ENCODE results near the gene PDE1A.

The PDE1A gene

DNA sequence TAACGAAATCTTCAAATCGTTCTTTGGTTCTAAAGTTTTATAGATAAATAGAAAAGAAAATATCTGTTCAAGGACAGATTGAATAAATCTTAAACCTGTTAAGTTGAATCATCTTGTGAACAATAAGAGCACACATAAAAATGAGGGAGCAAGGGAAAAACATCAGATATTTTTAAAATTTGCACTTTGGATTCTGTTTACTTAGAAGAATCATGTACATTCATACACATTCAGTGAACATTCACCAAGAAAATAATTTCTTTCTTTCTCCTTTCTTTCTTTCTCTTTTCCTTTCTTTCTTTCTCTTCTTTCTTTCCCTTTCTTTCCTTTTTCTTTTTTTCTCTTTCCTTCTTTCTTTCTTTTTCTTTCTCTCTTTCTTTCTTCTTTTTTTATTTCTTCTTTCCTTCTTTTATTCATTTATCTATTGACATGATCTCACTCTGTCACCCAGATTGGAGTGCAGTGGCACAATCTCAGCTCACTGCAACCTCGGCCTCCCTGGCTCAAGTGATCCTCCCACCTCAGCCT is 164.9 kb downstream of the PDE1A start:
- no peak for DNase-seq

DNA sequence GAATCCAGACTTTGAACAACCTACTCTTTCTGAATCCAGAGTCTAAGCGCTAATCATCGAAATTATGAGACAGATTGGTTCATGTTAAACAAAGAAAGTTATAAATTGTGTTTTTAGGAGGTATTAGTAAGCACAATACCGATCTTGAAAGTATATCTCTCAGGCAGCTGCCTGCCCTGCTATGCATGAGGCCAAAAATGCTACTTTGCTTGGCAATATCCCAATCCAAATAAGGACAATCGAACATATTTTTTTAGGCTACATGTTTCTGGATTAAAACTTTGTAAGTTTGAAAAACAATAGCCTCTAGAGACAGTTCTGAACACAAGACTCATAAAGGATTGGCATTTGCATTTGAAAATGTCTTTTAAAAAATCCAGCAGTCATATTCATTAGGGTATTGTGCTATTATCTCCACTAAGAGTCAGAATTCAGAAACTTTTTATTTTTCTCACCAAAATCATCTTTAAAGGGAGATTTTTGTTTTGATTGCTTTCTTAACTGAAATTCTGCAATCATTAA is 167.1 kb downstream of the PDE1A start:
- DNase-seq, result no peak

DNA sequence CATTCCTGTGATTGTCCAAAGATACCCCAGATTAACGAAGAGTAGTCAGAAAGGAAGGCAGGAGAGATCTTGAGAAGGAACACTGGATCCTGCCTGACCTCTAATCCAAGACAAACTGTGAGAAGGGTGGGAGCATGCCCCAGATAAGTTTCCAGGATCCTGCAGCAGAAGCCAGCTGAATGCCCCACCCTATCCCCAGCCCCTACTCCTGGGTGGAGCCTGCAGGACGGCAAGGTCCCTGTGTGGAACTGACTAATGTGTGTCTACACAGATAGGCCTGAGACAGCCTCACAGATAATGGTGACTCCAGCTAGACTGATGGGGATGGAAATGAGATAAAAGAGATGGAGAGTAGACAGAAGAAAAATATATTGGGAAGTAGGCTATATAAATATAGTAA is 174.3 kb downstream of the PDE1A start:
- no peak for DNase-seq

DNA sequence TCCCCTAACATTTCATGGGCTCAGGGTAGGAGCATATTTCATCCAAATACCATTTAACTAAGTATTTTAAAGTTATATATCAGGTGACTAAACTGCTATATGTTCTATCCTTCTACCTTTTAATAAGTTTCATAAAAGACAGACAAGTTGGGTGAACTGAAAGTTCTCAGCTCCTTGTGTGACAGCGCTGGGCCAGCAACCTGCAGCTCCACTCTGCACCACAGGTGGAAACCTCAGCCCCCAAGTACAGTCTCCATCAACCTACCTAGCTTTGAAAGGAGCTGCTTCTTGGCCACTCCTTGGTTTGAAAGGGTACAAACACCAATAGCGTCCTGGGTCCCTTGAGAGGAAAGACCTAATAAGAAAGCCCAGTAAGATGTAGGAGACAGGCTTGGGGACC is 177.9 kb downstream of the PDE1A start:
- no peak for DNase-seq

DNA sequence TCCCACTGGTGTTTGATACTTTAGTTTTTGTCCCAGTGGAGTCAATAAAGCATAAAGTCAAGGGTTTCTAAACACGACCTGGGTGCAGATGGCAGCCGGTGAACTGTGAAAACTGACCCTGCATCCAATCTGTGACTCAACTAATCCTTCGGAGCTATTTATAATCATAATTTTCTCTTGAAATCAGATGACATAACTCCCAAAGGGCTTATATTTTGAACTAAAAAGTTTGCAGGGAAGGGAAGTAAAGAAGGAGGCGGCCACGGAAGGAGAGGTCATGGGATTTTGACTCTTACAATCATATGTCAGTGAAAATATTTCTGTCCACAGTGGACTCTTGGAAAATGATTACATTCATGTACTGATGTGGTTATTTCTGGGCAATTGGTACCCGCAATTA is 178.5 kb downstream of the PDE1A start:
- no peak for DNase-seq

DNA sequence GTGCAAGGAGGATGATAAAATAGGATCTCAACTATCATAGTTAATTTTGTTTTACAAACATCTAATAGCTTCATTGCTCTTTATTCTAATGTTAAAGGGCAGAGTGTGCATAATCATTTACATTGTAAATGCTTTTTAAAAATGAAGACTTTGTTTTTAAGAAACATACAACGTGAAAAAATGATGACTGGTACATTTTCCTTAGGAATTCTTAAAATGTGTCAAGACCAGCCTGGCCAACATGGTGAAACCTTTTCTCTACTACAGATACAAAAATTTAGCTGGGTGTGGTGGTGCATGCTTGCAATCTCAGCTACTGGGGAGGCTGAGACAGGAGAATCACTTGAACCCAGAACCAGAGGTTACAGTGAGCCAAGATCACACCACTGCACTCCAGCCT is 179.0 kb downstream of the PDE1A start:
- no peak for DNase-seq

DNA sequence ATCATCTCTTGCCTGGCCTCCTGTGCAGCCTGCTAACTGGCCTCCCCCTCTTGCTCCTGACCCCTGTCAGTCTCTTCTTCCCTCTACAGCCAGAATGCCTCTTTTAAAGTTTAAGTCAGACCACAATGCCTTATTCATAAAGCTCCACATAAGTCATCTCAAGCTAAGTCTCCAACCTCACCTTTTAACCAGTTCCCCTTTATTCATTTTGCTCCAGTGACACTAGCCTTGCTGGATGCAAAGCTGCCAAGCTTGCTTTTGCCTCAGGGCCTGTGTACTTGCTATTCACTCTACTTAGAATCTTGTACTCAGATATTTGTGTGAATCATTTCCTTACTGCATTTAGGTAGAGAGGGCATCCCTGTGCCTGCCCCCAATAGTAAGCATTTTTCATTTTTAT is 180.9 kb downstream of the PDE1A start:
- DNase-seq, result no peak

DNA sequence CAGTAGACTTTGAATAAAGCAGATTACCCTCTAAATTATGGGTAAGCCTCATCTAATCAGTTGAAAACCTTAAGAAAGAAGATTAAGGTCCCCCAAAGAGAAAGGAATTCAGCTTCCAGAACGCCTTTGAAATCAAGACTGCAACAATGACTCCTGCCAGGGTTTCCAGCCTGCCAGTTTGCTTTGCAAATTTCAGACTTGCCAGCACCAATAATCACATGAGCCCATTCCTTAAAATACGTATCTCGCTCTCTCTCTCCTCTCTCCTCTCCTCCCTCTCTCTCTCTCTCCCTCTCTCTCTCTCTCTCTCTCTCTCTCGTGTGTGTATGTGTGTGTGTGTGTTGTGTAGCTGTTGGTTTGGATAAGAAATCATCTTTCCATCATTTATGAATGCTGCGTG is 184.2 kb downstream of the PDE1A start:
- DNase-seq, result no peak

DNA sequence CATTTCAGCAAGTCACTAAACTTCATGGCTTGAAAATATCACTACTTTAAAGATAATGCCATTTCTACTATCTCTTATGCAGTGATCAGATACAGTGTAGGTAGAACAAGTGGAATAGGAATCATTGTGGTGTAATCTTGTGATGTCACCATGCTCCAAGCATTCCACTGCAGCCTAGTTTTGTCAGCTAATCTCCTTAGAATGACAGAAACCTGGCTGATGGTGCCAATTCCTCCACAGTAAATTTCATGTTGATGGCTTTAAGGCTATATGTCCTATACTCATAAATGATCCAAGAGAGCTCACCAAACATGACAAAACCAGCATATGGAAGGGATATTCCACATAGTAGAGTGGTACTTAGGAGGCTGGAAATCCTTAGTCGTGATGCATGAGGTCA is 184.9 kb downstream of the PDE1A start:
- DNase-seq, result no peak

DNA sequence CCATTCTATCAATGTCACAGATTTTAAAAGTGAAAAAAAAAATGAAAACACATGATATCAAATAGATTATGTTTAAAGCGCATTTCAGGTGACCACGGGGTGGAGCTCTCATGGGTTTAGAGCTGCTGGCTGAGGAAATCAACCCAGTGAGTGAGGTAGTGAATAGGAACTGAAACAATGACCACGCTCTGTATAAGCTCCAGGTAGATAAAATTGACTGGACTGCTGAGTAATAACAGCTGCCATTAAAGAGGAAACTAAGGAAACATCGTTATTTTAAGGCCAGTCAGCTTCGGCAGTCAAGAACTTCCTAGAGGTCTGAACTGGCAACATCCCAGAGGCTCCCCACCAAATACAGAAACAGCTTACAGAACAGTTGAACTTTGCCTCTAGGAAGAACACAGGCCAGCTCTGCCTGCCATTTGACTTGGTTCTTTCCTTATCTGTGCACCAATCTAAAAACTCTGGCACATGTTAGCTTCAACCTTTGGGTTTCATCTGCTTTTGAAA is 185.9 kb downstream of the PDE1A start:
- DNase-seq, result no peak

DNA sequence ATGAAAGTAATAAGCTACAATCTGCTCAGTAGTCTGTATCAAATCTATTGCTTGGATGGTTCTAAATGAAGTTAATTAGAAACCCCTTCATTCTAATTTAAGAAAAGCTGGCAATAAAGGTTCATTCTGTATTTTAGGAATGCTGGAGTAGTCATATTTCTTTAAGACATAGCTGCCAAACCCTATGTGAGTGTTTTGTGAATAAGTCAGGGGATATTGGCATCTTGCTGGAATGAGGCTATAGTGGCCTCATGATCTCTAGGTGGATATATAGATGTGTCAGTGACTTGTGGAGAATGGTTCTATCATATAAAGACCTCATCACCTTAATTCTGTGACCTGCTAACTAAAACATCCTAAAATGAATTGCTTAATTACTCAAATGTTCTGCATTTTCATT is 196.3 kb downstream of the PDE1A start:
- DNase-seq, result no peak

DNA sequence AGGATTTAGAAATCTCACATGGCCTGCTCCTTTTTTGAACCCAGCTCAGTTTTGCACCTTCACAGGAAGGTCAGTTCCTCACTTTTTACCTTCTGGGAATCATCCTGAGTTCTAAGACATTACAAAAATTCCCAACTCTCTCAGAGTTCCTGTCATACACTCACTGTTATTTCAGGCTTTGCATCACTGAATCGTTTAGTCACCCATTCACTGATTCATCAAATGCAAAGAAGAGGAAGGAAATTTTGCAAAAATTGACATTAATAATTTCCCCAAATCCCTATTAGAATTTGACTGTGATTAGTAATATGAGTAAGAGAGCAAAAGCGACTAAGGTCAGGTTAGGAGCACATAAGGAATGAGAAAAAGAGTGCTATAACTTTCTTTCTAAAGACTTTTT is 197.5 kb downstream of the PDE1A start:
- DNase-seq, result no peak

DNA sequence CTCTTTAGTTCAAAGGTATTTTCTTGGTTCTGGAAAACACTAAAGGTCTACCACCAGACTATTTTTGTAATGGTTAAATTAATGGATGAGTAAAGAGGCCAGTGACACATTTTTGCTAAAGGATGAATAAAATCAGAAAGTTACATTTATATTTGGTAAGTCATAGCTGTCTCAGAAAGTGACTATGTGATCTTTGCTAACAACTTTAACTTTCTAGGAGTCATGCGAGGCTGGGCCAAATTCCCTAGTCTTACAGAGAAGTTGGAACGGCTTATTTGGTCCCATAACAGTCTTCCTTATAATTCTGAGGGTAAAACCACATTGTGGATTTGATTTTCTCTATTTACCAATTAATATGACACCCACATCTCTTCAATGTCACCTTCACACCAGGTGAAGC is 198.1 kb downstream of the PDE1A start:
- no peak for DNase-seq

DNA sequence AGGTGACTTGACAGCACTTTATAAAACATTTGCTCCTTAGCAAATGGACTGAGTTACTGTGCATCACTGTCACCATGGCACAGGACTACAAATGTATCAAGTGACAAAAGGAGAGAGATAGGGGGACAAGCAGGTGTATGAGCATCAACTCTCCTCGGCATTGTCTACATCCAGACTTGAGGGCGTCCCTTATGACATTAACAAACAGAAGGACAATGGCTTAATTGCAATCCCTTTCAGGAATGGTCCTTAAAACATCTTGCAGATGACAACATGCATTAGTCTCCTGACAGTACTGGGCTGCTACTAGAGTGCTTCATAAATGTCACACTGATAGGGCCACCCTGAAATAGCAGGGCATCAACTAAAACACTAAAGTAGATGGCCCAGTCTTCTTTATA is 198.8 kb downstream of the PDE1A start:
- DNase-seq, result no peak

DNA sequence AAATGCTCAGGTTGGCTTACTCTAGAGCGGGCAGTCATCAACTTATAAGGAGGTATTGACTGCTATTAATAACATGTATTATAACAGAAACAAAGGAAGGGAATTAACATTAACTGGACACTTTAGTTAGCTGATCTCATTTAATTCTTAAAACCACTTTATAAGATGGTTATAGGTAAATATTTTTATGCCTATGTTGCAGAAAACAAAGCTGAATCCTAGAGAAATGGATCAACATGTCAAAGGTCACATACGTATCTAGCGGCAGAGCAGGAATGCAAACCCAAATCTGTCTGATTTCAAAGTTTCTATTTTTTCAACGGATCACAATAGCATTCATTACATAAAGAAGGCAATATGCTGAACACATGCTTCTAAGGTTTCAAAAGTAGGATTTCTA is 200.0 kb downstream of the PDE1A start:
- DNase-seq, result no peak

DNA sequence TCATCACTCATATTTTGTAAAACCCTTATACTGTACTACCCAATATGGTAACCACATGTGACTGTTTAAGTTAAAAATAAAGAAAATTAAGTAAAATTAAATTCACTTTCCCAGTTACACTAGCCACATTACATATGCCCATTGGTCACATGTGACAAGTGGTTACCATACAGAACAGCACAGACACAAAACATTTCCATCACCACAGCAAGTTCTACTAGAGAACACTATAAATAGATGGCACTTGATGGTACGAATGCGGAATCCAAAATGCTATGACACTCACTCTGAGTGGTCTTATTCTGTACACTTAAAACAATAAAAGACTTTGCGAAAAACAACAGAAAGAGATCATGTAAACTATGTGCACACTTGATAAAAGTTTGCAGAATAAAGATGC is 202.2 kb downstream of the PDE1A start:
- DNase-seq, result no peak

DNA sequence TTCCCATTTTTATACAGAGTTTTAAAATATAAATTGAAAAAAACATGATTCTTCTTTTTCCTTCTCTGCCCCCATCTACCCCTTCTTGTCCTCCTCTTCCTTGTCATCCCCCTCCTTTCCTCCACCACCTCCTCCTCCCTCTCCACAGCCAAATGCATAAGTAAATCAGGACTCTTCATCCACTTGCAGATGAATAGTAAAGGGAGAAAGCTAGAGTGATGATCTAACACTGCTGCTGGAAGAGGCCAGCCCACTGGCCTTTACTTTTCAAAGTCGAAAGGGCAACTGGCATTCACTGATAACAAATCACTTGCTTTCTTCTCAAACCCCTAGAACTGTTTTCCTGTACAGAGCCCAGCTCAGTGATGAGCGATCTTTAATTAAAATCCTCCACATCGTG is 205.8 kb downstream of the PDE1A start:
- no peak for DNase-seq

DNA sequence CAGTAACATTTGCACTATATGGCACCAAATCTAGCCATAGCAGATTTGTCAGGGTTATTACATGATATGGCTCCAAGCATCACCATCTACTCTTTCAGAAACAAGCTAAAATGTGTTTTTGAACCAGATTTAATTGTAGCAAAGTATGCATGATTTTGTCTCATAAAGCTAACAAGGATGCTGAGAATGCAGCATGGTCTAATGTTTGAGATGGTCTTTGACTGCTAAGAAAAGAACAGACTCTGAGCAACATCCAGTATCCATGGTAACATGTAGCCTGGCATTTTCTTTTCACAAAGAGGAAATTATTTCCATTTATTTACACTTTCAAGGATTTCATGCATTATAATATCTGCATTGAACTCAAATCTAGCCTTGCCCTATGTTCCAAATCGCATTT is 206.5 kb downstream of the PDE1A start:
- no peak for DNase-seq

DNA sequence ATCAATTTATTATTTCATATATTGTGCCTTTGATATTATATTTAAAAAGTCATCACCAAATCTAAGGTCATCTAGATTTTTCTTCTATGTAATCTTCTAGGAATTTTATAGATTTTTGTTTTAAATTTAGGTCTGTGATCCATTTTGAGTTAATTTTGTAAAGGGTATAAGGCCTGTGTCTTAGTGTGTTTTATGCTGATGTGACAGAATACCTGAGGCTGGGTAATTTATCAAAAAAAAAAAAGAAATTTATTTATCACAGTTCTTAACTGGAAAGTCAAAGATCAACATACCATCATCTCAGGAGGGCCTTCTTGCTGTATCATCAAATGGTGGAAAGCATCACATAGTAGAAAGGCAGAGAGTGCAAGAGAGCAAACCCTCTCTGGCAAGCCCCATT is 216.2 kb downstream of the PDE1A start:
- no peak for DNase-seq

DNA sequence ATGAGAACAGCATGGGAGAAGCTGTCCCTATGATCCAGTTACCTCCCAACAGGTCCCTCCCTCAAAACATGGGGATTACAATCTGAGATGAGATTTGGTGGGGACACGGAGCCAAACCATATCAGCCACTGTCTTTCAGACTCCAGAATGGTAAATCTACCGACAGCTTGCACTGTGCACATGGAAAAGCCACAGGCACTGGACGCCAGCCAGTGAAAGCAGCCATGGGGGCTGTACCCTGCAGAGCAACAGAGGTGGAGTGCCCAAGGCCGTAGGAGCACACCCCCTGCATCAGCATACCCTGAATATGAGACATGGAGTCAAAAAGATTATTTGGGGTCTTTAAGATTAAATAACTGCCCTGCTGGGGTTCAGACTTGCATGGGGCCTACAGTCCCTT is 218.4 kb downstream of the PDE1A start:
- DNase-seq, result no peak

DNA sequence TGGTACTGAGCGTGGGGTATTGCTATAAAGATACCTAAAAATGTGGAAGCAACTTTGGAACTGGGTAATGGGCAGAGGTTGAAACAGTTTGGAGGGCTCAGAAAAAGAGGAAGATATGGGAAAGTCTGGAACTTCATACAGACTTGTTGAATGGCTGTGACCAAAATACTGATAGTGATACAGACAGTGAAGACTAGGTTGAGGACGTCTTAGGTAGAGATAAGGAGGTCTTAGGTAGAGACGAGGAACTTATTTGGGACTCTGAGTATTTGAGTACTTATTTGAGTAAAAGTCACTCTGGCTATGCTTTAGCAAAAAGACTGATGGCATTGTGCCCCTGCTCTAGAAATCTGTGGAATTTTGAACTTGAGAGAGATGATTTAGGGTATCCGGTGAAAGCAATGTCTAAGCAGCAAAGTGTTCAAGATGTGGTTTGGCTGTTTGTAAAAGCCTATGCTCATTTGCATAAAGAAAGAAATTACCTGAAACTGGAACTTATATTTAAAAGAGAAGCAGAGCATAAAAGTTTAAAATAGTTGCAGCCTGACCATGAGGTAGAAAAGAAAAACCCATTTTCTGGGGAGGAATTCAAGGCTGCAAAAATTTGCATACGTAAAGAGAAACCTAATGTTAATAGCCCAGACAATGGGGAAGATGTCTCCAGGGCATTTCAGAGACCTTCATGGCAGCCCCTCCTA is 219.6 kb downstream of the PDE1A start:
- DNase-seq, result no peak

DNA sequence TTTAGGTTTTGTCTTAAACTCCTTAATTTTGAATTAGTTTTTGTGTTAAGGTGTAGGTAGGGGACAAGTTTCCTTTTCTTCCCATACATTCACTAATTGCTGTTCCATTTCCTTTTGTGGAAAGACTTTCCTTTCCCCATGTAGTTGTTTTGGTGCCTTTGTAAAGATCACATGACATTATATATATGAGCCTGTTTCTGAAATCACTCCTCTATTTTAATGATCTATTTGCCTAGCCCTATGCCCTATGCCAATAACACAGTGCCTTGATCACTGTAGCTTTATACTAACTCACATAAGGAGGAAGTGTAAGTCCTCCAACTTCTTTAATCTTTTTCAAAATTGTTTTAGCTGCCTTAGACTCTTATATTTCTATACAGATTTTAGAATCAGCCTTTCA is 229.3 kb downstream of the PDE1A start:
- no peak for DNase-seq

DNA sequence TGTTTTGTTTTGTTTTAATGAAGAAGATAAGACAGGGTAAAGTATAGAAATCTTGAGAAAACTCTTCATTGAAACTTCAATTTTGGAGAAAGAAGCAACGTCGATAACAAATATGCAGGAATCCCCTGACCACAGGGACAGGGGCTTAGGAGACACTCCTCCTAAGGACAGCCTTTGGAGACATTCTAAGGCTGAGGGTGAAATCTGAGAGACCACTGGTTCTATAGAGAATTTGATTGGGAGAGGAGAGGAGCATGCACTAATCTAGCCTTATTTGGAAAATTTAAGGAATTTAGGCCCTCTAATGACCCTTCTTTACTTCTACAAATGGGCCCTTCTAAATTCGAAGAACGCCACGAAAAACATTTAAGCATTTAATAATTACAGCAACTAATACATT is 233.5 kb downstream of the PDE1A start:
- no peak for DNase-seq

DNA sequence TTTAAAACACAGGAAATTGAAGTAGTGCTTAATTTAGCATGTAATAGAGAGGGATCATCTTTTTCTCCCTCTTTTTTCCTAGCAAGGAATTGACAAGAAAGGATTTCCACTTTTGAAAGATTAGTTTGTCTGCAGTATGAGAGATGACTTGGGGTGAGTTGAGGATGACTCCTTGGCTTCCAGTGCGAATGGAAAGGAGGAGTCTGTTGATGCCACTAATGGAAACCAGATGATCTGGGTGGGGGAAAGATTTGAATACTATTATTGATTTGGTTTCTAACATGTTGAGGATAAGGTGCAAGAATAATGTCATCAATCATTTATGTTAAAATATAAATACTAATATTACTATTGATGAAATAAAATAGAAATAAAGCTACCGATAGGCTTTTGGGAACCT is 235.8 kb downstream of the PDE1A start:
- DNase-seq, result no peak

DNA sequence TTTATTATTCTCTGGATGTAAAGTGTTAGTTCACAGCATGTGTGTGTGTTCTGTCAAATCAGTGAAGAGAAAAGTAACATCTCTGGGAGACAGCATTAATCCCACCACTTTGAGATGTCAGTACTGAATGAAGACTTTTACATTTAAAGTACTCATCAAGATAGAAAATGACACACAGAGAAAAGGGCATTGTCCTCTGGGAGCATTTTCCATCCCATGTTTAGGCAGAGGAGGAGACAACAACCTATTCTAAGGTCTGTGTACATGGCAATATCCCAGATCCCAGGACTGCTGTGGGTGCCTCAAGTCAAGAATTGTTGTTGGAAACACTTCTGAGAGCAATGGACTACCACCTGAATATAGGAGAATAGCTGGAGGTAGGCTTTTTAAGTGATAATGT is 239.7 kb downstream of the PDE1A start:
- DNase-seq, result no peak

All from femur (tissue), 1 donor.